ENCODE results near the gene CCNB1IP1.
"Not testable (repeated sequence)": the region's sequence is repeated elsewhere in the genome, so short reads cannot be mapped to it uniquely, and the experiment has no call there.

CCNB1IP1 gene

GRCh38 chr14:20332788-20333493 is at the start of gene CCNB1IP1:
Gene CCNB1IP1 (minus strand): TSS chr14:20333279. CDS start chr14:20316523, 16,756 bp downstream.
- DNase-seq, result peak; percentile 83

- DNase-seq, result no peak
Measured at GRCh38 chr14:20382526-20382925, 49.4 kb upstream of the CCNB1IP1 start.

- DNase-seq, result no peak
Measured at GRCh38 chr14:20381341-20381740, 48.3 kb upstream of the CCNB1IP1 start.

- no peak for DNase-seq
Measured at GRCh38 chr14:20380681-20381080, 47.6 kb upstream of the CCNB1IP1 start.

DNA sequence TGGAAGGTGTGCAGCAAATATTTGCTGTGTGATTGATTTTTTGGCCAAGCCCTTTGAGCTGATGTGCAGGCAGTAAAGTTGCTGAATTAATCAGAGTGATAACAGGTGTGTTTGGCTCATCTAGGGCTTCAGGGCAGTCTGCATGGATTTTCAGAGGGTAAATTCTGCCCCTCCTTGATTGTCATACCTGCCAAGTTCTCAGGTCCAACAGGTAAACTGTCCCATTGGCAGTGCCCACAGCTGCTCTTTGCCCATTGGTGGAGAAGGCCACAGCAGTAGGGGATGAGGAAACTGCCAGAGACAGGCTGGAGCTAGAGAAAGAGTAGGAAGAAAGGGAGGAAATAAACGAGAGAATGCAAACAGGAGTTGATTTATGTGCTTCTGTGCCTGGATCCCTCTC is 46.7 kb upstream of the CCNB1IP1 start:
- no peak for DNase-seq

DNA sequence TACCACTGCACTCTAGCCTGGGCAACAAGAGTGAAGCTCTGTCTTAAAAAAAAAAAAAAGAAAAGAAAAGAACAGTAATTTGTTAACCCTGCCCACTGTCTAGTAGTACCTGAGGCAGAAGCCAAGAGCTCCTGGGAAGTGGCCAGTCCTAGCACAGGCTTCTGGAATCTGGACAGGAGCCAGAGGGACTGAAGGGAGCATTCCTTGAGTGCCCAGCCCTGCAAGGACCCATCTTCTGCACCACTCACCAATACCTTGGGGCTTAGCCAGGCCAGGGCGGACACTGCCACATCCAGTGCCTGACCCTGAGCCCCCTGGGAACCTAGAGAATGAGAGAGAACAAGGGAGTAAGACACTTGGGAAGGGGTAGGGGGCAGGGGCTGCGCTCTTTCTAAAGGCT is 44.1 kb upstream of the CCNB1IP1 start:
- DNase-seq, result no peak

DNA sequence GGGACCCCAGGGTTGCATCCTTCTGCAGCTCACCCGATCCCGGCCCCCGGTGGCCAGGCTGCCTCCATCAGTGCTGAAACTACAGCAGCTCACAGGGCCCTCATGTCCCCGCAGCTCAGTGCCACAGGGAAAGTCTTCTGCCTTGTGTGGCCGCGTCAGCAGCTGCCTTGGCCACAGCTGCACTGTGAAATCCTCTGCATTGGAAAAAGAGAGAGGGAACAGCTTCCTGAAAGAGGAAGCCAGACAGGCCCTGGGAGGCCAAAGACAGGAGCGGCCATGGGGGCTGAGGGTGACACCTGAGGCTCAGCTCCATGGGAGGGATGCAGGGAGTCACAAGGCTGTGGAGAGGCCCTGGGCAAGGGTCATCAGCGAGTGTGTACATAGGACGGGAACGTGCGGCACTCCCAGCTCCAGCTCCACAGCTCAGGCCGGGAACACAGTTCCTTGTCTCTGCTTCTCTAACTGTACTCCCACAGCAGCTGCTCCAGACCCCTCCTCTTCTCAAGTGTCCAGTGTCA is 43.1 kb upstream of the CCNB1IP1 start:
- no peak for DNase-seq

GRCh38 chr14:20375471-20375870 is 42.4 kb upstream of the CCNB1IP1 start:
- DNase-seq, result no peak

- no peak for DNase-seq
Measured at GRCh38 chr14:20372796-20373195, 39.7 kb upstream of the CCNB1IP1 start.

- no peak for DNase-seq
Measured at GRCh38 chr14:20365928-20366327, 32.8 kb upstream of the CCNB1IP1 start.

GRCh38 chr14:20358474-20358873 is 25.4 kb upstream of the CCNB1IP1 start:
- DNase-seq, result not testable (repeated sequence)

GRCh38 chr14:20356422-20356821 is 23.3 kb upstream of the CCNB1IP1 start:
- no peak for DNase-seq

DNA sequence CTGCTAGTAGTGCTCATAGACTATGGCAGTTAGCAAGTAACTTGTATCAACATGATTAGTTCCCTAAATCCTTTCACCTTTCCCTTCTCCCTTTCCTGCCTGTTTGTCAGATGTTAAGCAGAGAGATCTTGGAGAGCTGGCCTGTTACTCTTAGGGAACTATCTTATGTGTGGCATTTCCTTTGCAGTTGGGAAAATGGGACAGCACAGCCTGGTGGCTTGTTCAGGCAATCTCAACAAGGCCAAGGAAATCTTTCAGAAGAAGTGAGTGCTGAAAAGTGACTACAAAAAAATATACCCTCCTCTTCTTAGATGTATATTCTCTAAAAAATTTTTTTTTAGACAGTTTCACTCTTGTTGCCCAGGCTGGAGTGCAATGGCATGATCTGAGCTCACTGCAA is 17.8 kb upstream of the CCNB1IP1 start:
- no peak for DNase-seq

DNA sequence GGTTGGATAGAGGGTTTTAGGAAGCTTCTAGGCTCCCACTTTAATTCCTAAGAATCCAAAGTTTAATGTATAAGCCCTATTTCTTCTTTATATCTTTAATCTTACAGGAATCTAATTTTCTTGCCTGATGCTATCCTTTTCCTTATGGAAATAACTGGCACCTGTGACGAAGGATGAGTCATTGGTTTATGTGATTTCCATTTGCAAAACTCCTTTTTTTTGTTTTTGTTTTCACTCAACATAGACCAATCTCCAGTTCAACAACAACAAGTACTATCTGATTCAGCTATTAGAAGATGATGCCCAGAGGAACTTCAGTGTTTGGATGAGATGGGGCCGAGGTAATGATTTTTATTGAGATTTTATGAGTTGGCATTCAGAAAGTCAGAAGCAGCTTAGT is 17.2 kb upstream of the CCNB1IP1 start:
- DNase-seq, result no peak

- DNase-seq, result no peak
Measured at GRCh38 chr14:20347747-20348146, 14.7 kb upstream of the CCNB1IP1 start.

GRCh38 chr14:20346713-20347112 is 13.6 kb upstream of the CCNB1IP1 start:
- no peak for DNase-seq

DNA sequence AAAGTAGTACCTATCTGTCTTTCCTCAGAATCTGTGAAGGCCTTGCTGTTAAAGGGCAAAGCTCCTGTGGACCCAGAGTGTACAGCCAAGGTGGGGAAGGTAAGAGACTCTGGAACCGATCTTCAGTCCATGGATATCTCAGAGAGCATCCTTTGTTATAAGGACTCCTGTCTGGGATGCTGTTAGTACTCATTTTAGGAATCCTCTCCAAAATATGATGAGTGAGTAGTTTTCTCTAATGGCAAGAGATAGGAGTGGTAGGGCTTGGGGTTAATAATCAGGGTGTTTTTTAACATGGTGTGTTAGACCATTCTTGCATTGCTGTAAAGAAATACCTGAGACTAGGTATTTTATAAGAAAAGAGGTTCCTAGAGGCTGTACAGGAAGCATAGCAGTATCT is 12.3 kb upstream of the CCNB1IP1 start:
- no peak for DNase-seq

DNA sequence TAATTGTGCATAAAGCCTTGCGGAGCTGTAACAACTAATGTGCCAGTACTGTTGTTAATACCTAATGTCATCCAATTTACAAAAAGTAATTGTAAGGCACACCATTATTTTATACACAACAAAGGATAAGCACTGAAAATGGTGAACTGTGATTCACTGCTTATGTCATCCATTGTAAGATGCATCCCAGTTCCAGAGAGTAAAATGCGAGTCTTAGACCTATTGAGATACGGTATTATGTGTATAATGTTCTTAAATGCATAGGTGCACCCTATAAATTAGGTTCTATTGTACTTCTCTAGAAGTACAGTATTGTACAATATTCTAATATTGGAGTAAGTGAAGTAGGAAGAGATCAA is 10.8 kb upstream of the CCNB1IP1 start:
- no peak for DNase-seq

DNA sequence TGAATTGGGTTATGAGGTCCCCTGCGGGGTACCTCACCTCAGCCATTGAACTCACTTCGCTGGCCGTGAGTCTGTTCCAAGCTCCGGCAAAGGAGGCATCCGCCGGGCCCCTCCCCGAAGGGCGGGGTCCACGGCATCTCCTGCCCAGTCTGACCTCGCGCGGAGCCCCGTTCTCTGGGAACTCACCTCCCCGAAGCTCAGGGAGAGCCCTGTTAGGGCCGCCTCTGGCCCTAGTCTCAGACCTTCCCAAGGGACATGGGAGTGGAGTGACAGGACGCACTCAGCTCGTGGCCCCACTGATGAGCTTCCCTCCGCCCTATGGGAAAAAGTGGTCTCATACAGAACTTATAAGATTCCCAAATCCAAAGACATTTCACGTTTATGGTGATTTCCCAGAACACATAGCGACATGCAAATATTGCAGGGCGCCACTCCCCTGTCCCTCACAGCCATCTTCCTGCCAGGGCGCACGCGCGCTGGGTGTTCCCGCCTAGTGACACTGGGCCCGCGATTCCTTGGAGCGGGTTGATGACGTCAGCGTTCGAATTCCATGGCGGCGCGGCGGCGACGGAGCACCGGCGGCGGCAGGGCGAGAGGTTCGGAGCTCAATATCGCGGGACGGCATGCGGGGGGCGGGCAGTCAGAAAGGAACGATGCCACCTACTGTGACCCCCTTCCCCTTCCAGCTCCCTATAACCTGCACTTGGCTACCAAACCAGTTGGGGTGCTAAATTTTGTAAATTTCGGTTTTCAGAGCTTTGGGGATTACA is 10.2 kb upstream of the CCNB1IP1 start, which contains the start of gene PARP2:
Gene PARP2 (plus strand): TSS at position 544 of the 770 bp plus-strand sequence. CDS start 7 bp downstream, at position 551.
- peak; percentile 100 for DNase-seq

GRCh38 chr14:20341646-20342045 is 8.6 kb upstream of the CCNB1IP1 start:
- DNase-seq, result no peak

DNA sequence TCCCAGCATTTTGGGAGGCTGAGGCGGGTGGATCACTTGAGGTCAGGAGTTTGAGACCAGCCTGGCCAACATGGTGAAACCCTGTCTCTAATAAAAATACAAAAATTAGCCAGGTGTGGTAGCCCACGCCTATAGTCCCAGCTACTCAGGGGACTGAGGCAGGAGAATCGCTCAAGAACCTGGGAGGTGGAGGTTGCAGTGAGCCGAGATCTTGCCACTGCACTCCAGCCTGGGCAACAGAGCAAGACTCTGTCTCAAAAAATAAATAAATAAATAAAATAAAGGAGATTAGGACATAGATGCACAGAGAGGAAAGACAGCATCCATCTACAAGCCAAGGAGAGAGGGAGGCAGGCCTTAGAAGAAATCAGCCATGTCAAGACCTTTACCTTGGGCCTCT is 8.0 kb upstream of the CCNB1IP1 start:
- not testable (repeated sequence) for DNase-seq

DNA sequence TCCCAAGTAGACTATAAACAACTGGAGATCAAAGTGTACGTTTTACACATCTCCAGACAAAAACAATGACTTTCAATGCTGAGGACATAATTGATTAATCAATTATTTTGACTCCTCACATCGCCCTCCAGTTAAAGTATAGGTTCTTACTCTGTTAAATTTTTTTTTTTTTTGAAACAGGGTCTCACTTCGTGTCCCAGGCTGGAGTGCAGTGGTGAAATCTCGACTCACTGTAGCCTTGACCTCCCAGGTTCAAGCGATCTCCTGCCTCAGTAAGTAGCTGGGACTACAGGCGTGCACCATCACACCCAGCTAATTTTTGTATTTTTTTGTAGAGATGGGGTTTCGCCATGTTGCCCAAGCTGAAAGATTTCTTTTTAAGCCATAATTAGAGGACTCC is 938 bp upstream of the CCNB1IP1 start:
- no peak for DNase-seq

GRCh38 chr14:20333494-20333841 is 389 bp upstream of the CCNB1IP1 start:
- no peak for DNase-seq

DNA sequence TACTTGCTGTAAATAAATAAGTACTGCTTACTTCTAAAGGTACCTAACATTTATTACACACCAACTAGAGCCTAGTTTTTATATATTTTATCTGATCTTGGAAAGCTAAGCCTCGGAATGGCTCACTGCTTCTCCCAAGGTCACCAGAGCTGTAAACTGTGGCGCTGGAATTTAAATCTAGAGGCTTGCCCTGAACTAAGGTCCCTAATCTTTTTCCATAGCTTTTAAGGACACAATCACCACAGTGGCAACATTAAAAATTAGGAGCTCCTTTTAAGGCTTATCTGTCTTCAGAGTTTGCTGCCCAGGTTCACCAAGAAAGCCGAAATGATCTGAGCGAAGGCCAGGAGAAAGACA is 670 bp downstream of the CCNB1IP1 start:
- no peak for DNase-seq

All from amniotic stem cell (primary cell).